GM23338 (cell line): ENCODE data around the gene COL5A2.

ENCODE experiments used
- CREB1 ChIP-seq: fragments of 250-450 bp; sonication (Bioruptor Pico); IDR thresholded peaks from 2 replicates; pipeline ENCODE4 v1.5.0; 2020; ENCODE audit warnings: low read depth, mild to moderate bottlenecking, moderate library complexity
- EZH2 ChIP-seq: fragments of 200-600 bp; sonication (generic); IDR thresholded peaks from one replicate; pipeline ENCODE4 v1.8.0; 2017; ENCODE audit warnings: antibody characterized with exemption, mild to moderate bottlenecking, low read depth; ENCODE audit not compliant: unreplicated experiment
- EZH2phosphoT487 ChIP-seq: fragments of 200-600 bp; sonication (generic); IDR thresholded peaks from one replicate; pipeline ENCODE4 v1.8.1; 2018; ENCODE audit warnings: antibody characterized with exemption; ENCODE audit not compliant: unreplicated experiment
- JUNB ChIP-seq: IDR thresholded peaks from one replicate; pipeline ENCODE4 v1.6.1; 2016; ENCODE audit warnings: antibody characterized with exemption; ENCODE audit not compliant: unreplicated experiment
- POLR2AphosphoS5 ChIP-seq: IDR thresholded peaks from 2 replicates; pipeline ENCODE4 v1.6.1; 2016; ENCODE audit warnings: antibody characterized with exemption, low read depth
- STAT1 ChIP-seq: IDR thresholded peaks from one replicate; pipeline ENCODE4 v1.6.1; 2016; ENCODE audit warnings: antibody characterized with exemption; ENCODE audit not compliant: unreplicated experiment
- ZNF114 ChIP-seq: fragments of 250-450 bp; sonication (Bioruptor Pico); IDR thresholded peaks from 2 replicates; pipeline ENCODE4 v1.5.0; 2020; ENCODE audit warnings: mild to moderate bottlenecking, moderate library complexity
- ZNF331 ChIP-seq: fragments of 250-450 bp; sonication (Bioruptor Pico); IDR thresholded peaks from 2 replicates; pipeline ENCODE4 v1.5.0; 2020; ENCODE audit warnings: low read depth, mild to moderate bottlenecking, moderate library complexity
- TF ChIP-seq, protein P1 (sequence below), 2 experiments: fragments of 200-600 bp in 1 of 2; sonication (generic) in 1 of 2; conservative IDR thresholded peaks; 2 replicates each; pipeline versions ENCODE4 v1.5.1 to v1.6.1; 2016 to 2017; ENCODE audit warnings: antibody characterized with exemption in 2 of 2, low read depth in 2 of 2, mild to moderate bottlenecking in 2 of 2, moderate library complexity in 1 of 2
- TF ChIP-seq, protein P2 (sequence below): IDR thresholded peaks from one replicate; pipeline ENCODE4 v1.6.1; 2018; ENCODE audit warnings: antibody characterized with exemption; ENCODE audit not compliant: unreplicated experiment
- TF ChIP-seq, protein P3 (sequence below): IDR thresholded peaks from 2 replicates; pipeline ENCODE4 v1.6.1; 2016; ENCODE audit warnings: antibody characterized with exemption

DNA sequence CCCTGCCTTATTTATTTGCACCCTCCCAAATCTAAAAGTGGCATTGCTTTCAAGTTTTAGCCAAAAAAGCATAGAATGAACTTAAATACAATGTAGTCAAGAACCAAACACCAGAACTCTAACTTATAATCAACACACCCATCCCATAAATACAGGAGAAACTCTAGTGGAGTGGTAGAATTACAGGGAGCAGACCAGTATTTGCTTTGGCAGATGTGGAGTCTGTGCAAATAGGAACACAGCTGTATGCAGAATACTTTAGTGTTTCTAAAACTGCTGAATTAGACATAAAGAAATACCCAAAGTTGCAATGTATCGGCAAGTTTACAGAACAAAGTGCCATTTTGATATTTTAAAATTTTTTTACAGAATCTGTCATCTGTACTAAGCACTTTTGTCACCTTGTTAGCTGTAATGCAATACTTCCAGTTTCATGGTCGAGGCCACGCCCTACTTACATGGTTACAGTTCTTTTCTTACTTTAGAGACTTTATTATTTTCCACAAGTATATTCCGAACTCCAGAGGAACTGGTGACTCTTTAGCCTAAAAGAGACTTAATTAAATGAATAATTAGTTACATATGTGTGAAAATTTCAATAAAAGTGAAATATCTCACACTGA, 23.7 kb upstream of the COL5A2 start:
- TF ChIP-seq EZH2 (no peak), CREB1 (CRISPR knock-in tag) (no peak), EZH2phosphoT487 (no peak), POLR2AphosphoS5 (no peak), STAT1 (no peak), JUNB (no peak), ZNF331 (CRISPR knock-in tag) (no peak), ZNF114 (CRISPR knock-in tag) (no peak)
- TF ChIP-seq, protein P1, sequence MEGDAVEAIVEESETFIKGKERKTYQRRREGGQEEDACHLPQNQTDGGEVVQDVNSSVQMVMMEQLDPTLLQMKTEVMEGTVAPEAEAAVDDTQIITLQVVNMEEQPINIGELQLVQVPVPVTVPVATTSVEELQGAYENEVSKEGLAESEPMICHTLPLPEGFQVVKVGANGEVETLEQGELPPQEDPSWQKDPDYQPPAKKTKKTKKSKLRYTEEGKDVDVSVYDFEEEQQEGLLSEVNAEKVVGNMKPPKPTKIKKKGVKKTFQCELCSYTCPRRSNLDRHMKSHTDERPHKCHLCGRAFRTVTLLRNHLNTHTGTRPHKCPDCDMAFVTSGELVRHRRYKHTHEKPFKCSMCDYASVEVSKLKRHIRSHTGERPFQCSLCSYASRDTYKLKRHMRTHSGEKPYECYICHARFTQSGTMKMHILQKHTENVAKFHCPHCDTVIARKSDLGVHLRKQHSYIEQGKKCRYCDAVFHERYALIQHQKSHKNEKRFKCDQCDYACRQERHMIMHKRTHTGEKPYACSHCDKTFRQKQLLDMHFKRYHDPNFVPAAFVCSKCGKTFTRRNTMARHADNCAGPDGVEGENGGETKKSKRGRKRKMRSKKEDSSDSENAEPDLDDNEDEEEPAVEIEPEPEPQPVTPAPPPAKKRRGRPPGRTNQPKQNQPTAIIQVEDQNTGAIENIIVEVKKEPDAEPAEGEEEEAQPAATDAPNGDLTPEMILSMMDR (conservative IDR thresholded peaks at IDR 0.05; ENCODE audit: low read depth in 2 of 2), result no peak
- TF ChIP-seq, protein P2, sequence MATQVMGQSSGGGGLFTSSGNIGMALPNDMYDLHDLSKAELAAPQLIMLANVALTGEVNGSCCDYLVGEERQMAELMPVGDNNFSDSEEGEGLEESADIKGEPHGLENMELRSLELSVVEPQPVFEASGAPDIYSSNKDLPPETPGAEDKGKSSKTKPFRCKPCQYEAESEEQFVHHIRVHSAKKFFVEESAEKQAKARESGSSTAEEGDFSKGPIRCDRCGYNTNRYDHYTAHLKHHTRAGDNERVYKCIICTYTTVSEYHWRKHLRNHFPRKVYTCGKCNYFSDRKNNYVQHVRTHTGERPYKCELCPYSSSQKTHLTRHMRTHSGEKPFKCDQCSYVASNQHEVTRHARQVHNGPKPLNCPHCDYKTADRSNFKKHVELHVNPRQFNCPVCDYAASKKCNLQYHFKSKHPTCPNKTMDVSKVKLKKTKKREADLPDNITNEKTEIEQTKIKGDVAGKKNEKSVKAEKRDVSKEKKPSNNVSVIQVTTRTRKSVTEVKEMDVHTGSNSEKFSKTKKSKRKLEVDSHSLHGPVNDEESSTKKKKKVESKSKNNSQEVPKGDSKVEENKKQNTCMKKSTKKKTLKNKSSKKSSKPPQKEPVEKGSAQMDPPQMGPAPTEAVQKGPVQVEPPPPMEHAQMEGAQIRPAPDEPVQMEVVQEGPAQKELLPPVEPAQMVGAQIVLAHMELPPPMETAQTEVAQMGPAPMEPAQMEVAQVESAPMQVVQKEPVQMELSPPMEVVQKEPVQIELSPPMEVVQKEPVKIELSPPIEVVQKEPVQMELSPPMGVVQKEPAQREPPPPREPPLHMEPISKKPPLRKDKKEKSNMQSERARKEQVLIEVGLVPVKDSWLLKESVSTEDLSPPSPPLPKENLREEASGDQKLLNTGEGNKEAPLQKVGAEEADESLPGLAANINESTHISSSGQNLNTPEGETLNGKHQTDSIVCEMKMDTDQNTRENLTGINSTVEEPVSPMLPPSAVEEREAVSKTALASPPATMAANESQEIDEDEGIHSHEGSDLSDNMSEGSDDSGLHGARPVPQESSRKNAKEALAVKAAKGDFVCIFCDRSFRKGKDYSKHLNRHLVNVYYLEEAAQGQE, result no peak
- TF ChIP-seq, protein P3, sequence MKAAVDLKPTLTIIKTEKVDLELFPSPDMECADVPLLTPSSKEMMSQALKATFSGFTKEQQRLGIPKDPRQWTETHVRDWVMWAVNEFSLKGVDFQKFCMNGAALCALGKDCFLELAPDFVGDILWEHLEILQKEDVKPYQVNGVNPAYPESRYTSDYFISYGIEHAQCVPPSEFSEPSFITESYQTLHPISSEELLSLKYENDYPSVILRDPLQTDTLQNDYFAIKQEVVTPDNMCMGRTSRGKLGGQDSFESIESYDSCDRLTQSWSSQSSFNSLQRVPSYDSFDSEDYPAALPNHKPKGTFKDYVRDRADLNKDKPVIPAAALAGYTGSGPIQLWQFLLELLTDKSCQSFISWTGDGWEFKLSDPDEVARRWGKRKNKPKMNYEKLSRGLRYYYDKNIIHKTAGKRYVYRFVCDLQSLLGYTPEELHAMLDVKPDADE, result no peak
